ENCODE results near the gene FBXW5. TPM values are rescaled to one million over a fixed set of nuclear protein-coding genes. Genes with fewer than 3 reads are reported as not detected.
A peak's percentile ranks its signal among the peaks of the same experiment; 100 is the strongest.

Gene FBXW5
- total RNA-seq, 1 donor: 157 TPM

- no peak overlapping the region for H2AFZ ChIP-seq (ENCODE audit: low read length)
- no peak overlapping the region for H3K4me3 ChIP-seq (ENCODE audit: insufficient read depth, low read length)
- no peak for TF ChIP-seq CTCF (IDR thresholded peaks at IDR 0.05; ENCODE audit: extremely low read depth, low read depth, low read length)
- no peak overlapping the region for H3K4me2 ChIP-seq (ENCODE audit: insufficient read depth, low read length)
- no peaks in the 10 kb centered on the region for H3K27me3 ChIP-seq (ENCODE audit: insufficient read depth, low read length)
- peaks cover 4% of the 10 kb centered on the region for H3K4me1 ChIP-seq (ENCODE audit: insufficient read depth, low read length)
- H3K36me3 ChIP-seq (ENCODE audit: insufficient read depth, low read length): no peaks in the 10 kb centered on the region
- peak; percentile 78 for DNase-seq (ENCODE audit: insufficient read length, low spot score, missing footprints)
- H3K9me3 ChIP-seq (ENCODE audit: low read depth, low read length): no peaks in the 10 kb centered on the region
- no peaks in the 10 kb centered on the region for H4K20me1 ChIP-seq (ENCODE audit: insufficient read depth, low read length)
- no peak overlapping the region for H3K27ac ChIP-seq (ENCODE audit: low read depth, low read length)
- no peaks in the 10 kb centered on the region for H3K79me2 ChIP-seq (ENCODE audit: insufficient read depth, low read length)
Measured at GRCh38 chr9:136954270-136955083, 9.9 kb upstream of the FBXW5 start.

GRCh38 chr9:136953771-136954269 lies 9.3 kb upstream of the FBXW5 start:
- TF ChIP-seq CTCF (IDR thresholded peaks at IDR 0.05; ENCODE audit: extremely low read depth, low read depth, low read length): no peak
- Histone ChIP-seq H3K27me3 (ENCODE audit: insufficient read depth, low read length) (no peaks in the 10 kb centered on the region), H3K36me3 (ENCODE audit: insufficient read depth, low read length) (no peaks in the 10 kb centered on the region), H3K79me2 (ENCODE audit: insufficient read depth, low read length) (no peaks in the 10 kb centered on the region), H3K4me2 (ENCODE audit: insufficient read depth, low read length) (no peak overlapping the region), H3K4me1 (ENCODE audit: insufficient read depth, low read length) (peaks cover 4% of the 10 kb centered on the region), H3K4me3 (ENCODE audit: insufficient read depth, low read length) (no peak overlapping the region), H2AFZ (ENCODE audit: low read length) (no peak overlapping the region), H4K20me1 (ENCODE audit: insufficient read depth, low read length) (no peaks in the 10 kb centered on the region), H3K9me3 (ENCODE audit: low read depth, low read length) (no peaks in the 10 kb centered on the region), H3K27ac (ENCODE audit: low read depth, low read length) (no peak overlapping the region)
- peak; percentile 85 for DNase-seq (ENCODE audit: insufficient read length, low spot score, missing footprints)

GRCh38 chr9:136952876-136953770 lies 8.6 kb upstream of the FBXW5 start:
- no peaks in the 10 kb centered on the region for H3K27me3 ChIP-seq (ENCODE audit: insufficient read depth, low read length)

More at GRCh38 chr9:136952876-136953770, 8.6 kb upstream of the FBXW5 start:
- H3K4me3 ChIP-seq (ENCODE audit: insufficient read depth, low read length): no peak overlapping the region
- H3K4me1 ChIP-seq (ENCODE audit: insufficient read depth, low read length): peaks cover 6% of the 10 kb centered on the region
- DNase-seq (ENCODE audit: insufficient read length, low spot score, missing footprints): peak; percentile 83
- no peak overlapping the region for H2AFZ ChIP-seq (ENCODE audit: low read length)
- no peaks in the 10 kb centered on the region for H3K79me2 ChIP-seq (ENCODE audit: insufficient read depth, low read length)
- TF ChIP-seq CTCF (IDR thresholded peaks at IDR 0.05; ENCODE audit: extremely low read depth, low read depth, low read length): no peak
- H3K9me3 ChIP-seq (ENCODE audit: low read depth, low read length): no peaks in the 10 kb centered on the region
- no peaks in the 10 kb centered on the region for H4K20me1 ChIP-seq (ENCODE audit: insufficient read depth, low read length)
- H3K27ac ChIP-seq (ENCODE audit: low read depth, low read length): no peak overlapping the region
- H3K36me3 ChIP-seq (ENCODE audit: insufficient read depth, low read length): no peaks in the 10 kb centered on the region
- H3K4me2 ChIP-seq (ENCODE audit: insufficient read depth, low read length): no peak overlapping the region

All from osteoblast (primary cell).